Subcutaneous abdominal adipose tissue (tissue), 5 donors: ENCODE measurements around the gene MYOM3.

Experiments
- H3K27ac ChIP-seq: one replicate; pipeline ENCODE4 v1.7.0; 2013; ENCODE audit warnings: low read depth, mild to moderate bottlenecking, inconsistent platforms, low read length, moderate library complexity
- H3K27me3 ChIP-seq, 5 donors: one replicate each; pipeline ENCODE4 v1.7.0; 2013; ENCODE audit warnings: low read length in 5 of 5, inconsistent platforms in 1 of 5; ENCODE audit not compliant: control insufficient read depth in 5 of 5, insufficient read depth in 4 of 5
- H3K36me3 ChIP-seq, 5 donors: one replicate each; pipeline ENCODE4 v1.7.0; 2013; ENCODE audit warnings: low read length in 5 of 5; ENCODE audit not compliant: control insufficient read depth in 5 of 5, insufficient read depth in 5 of 5
- H3K4me1 ChIP-seq, 5 donors: one replicate each; pipeline ENCODE4 v1.7.0; 2013; ENCODE audit warnings: low read length in 5 of 5, mild to moderate bottlenecking in 3 of 5, moderate library complexity in 1 of 5; ENCODE audit not compliant: control insufficient read depth in 5 of 5, insufficient read depth in 5 of 5
- H3K4me3 ChIP-seq, 5 donors: one replicate each; pipeline ENCODE4 v1.7.0; 2013; ENCODE audit warnings: low read length in 5 of 5, low read depth in 1 of 5
- H3K9ac ChIP-seq, 5 donors: one replicate each; pipeline ENCODE4 v1.7.0; 2013; ENCODE audit warnings: low read length in 5 of 5, mild to moderate bottlenecking in 4 of 5, moderate library complexity in 3 of 5
- H3K9me3 ChIP-seq, 5 donors: one replicate each; pipeline ENCODE4 v1.7.0; 2013; ENCODE audit warnings: low read length in 5 of 5; ENCODE audit not compliant: control insufficient read depth in 5 of 5
- donor health status: healthy.
- donor health status: healthy.
- donor health status: healthy.
- donor health status: healthy.
- donor health status: healthy.

The MYOM3 gene

DNA sequence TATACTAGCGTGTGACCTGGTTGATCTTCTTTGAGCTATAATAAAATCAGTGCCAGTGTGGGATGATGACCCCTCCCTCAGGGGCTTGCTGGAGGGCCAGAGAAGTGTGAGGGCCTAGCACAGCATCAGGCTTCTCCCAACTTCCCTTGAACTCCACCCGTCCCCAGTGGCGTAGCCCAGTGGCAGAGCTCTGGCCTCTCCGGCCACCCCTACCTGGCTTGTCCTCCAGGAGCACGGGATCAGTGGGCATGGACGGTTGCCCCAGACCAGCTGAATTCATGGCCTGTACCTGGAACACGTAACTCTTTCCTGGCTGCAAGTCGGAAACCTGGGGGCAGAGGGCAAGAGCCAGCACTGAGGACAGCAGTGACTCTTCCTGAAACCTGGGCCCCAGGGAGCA, 36.0 kb downstream of the MYOM3 start:
- Histone ChIP-seq H3K36me3 (no peaks in the 10 kb centered on the region), H3K4me1 (peaks cover 0 to 3% (median 0%) of the 10 kb centered on the region in 5 donors), H3K4me3 (no peak overlapping the region)

DNA sequence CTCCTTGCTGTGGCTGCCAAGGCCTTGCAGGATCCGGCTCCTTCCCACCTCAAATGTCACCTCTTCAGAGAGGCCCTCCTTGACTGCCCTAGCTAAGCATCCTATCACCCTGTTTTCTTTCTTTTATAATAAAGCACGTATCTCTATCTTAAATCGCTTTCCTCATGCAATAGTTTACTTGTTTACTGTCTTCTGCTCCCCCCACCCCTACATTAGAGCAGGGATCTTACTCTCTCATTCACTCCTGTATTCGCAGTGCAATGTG, 36.4 kb downstream of the MYOM3 start:
- Histone ChIP-seq H3K9ac (no peak overlapping the region), H3K36me3 (no peaks in the 10 kb centered on the region), H3K27ac (no peak overlapping the region), H3K4me1 (peaks cover 0 to 6% (median 2%) of the 10 kb centered on the region in 5 donors), H3K4me3 (no peak overlapping the region), H3K9me3 (no peaks in the 10 kb centered on the region), H3K27me3 (peaks cover 0 to 2% (median 0%) of the 10 kb centered on the region in 5 donors)

More for the DNA sequence above, 36.0 kb downstream of the MYOM3 start:
- no peaks in the 10 kb centered on the region for H3K9me3 ChIP-seq
- no peak overlapping the region for H3K27ac ChIP-seq
- peaks cover 0 to 2% (median 0%) of the 10 kb centered on the region in 5 donors for H3K27me3 ChIP-seq
- H3K9ac ChIP-seq: no peak overlapping the region

DNA sequence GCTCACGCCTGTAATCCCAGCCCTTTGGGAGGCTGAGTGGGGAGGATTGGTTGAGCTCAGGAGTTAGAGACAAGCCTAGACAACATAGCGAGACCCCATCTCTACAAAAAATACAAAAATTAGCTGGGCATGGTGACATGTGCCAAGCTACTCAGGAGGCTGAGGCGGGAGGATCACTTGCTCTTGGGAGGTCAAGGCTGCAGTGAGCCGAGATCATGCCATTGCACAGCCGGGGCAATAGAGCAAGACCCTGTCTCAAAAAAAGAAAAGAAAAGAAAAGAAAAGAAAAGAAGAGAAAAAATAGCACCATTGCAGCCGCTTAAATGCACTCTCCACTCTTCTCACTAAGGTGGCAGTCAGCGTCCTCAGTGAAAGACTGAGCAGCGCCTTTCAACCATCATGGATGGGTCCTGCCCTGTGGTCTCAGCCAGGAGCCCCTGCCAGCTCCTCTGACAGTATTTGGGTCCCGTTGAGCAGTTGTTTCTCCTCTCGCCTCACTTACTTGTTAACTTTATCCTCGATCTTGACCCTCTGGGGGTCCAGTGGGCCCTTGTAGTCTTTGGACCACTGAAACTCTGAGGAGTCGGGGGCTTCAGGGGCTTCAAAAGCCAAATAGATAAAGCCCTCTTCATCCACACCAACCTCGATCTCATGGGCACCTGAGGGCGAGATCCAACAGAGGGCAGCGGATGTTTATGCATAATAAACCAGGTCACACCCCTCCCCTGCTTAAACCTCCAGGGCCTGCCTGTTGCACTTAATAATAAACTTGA, 36.9 kb downstream of the MYOM3 start:
- no peak overlapping the region for H3K4me3 ChIP-seq
- H3K9ac ChIP-seq: no peak overlapping the region
- H3K4me1 ChIP-seq: peaks cover 0 to 6% (median 2%) of the 10 kb centered on the region in 5 donors
- H3K27ac ChIP-seq: no peak overlapping the region
- H3K36me3 ChIP-seq: no peaks in the 10 kb centered on the region
- peaks cover 0 to 2% (median 0%) of the 10 kb centered on the region in 5 donors for H3K27me3 ChIP-seq
- no peaks in the 10 kb centered on the region for H3K9me3 ChIP-seq

DNA sequence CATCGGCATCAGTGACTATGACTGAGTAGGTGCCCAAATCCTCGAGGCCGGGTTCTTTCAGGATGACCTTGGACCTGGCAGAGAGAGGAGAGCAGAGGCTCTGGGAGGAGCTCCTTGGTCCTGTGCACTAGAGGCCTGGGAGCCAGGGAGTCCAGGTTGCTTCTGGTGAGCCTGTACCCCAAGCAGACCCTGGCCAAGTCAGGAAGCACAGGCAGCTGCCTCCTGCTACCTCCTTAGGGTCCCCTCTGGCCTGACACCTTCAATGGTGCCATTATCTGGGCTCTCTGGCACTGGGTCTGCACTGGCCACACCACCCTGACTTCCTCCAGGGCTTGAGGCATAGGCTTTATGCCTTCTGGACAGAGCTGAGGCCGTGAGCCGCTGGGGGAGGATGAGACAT, 37.7 kb downstream of the MYOM3 start:
- Histone ChIP-seq H3K4me1 (peaks cover 0 to 6% (median 2%) of the 10 kb centered on the region in 5 donors), H3K9me3 (no peaks in the 10 kb centered on the region), H3K36me3 (no peaks in the 10 kb centered on the region), H3K27me3 (no peaks in the 10 kb centered on the region), H3K9ac (no peak overlapping the region), H3K4me3 (no peak overlapping the region), H3K27ac (no peak overlapping the region)

DNA sequence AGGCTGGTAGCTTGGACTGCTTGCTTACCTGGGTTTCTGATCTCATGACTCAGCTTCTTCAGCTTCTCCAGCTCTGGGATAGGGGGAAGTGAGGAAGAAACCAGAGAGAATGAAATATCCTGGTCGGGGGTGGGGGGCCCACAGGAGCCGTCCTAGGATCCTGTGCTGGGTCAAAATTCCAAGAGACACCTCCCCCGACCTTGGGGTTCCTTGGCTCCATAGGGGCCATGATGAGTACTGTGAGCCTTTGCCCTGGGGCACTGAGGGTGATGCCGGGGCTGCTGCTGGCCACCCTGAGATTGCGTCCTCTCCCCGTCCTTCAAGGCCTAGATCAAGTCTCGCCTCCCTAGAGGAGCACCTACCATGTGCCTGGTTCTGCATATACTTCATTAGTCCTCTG, 40.0 kb downstream of the MYOM3 start:
- Histone ChIP-seq H3K9ac (no peak overlapping the region), H3K4me1 (peaks cover 0 to 6% (median 2%) of the 10 kb centered on the region in 5 donors), H3K36me3 (no peaks in the 10 kb centered on the region), H3K27me3 (no peaks in the 10 kb centered on the region), H3K4me3 (no peak overlapping the region), H3K9me3 (no peaks in the 10 kb centered on the region), H3K27ac (no peak overlapping the region)

DNA sequence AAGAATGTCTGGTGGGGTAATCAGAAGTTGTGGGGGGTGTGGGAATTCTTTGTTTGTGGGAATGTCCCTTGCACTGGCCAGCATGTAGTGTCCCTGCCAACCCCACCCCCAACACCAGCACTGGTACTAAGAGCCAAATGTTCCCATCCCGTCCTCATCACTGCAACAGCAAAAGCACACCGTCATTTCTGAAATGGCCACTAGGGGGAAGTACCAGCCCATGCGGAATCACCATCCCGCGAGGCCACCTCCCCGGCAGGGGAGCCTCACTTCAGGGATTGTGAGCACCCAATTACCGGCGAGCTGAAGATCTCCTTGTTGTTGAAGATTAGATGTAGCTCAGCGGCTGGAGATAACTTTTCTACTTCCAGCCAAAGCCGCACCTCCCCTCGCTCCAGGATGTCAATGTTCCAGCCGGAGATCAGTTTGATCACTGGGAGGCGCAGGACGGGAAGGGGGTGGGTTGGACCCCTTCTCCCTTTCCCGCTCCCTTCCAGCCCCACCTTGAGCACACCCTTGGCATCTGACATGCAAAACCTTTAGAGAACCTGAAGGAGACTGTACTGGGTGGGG, 41.0 kb downstream of the MYOM3 start:
- Histone ChIP-seq H3K9me3 (no peaks in the 10 kb centered on the region), H3K36me3 (no peaks in the 10 kb centered on the region), H3K9ac (no peak overlapping the region), H3K27me3 (no peaks in the 10 kb centered on the region), H3K27ac (no peak overlapping the region), H3K4me1 (peaks cover 0 to 6% (median 2%) of the 10 kb centered on the region in 5 donors), H3K4me3 (no peak overlapping the region)

DNA sequence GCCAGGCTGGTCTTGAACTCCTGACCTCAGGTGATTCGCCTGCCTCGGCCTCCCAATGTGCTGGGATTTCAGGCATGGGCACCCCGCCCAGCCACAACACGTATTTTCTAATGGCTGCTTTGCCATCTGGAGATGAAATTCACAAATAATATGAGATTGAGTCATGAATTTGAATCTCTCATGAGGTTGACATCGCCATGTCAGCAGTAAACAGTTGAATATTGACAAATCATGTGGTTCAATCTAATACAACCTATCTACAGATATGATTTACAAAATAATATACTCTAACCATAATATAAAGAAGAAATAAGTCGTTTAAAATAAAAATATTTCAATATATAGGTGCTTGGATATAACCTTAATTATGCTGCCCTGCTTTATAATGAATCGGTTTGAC, 42.1 kb downstream of the MYOM3 start:
- H3K4me1 ChIP-seq: peaks cover 0 to 6% (median 2%) of the 10 kb centered on the region in 5 donors
- H3K4me3 ChIP-seq: no peak overlapping the region
- H3K27me3 ChIP-seq: no peaks in the 10 kb centered on the region
- H3K9ac ChIP-seq: no peak overlapping the region
- H3K9me3 ChIP-seq: no peaks in the 10 kb centered on the region
- no peak overlapping the region for H3K27ac ChIP-seq
- H3K36me3 ChIP-seq: no peaks in the 10 kb centered on the region

DNA sequence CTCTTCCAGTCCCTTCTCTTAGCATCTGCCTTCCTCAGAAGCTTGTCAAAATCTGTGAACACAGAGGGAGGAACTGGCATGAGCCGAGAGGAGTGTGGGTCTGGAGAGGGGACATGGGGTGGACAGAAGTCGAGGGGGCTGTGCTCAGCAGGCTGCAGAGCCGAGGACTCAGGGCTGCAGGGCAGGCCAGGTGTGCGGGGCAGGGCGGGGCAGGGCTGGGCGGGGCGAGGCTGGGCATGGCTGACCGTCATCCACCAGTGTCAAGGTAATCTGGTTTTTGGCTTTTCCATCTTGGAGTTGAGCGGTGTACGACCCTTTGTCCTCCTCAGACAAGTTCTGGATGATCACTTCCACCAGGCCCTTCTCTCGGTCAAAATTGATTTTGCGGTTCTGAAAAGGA, 44.0 kb downstream of the MYOM3 start:
- H3K27me3 ChIP-seq: no peaks in the 10 kb centered on the region
- H3K27ac ChIP-seq: no peak overlapping the region
- H3K9me3 ChIP-seq: peaks cover 0 to under 1% (median 0%) of the 10 kb centered on the region in 5 donors
- no peak overlapping the region for H3K9ac ChIP-seq
- H3K4me1 ChIP-seq: peaks cover 0 to 6% (median 2%) of the 10 kb centered on the region in 5 donors
- H3K36me3 ChIP-seq: no peaks in the 10 kb centered on the region
- H3K4me3 ChIP-seq: no peak overlapping the region

DNA sequence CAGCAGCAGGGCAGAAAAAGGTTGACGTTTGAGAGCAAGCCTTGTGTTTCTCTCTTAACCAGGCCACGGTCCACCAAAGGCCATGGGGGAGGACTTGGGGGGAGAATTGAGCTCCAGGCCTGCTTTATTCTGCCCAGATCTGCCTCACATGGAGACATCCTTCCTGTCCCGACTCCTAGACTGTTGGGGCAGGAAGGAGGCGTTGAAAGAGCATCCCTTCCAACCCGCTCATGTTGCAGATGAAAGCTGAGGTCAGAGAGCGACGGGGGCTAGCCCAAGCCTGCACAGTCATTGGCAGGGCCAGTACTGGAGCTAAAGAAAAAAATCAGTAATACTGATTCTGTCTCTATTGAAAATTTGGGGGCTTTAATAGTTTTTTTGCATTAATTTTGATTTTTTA, 46.6 kb downstream of the MYOM3 start:
- H3K4me1 ChIP-seq: no peaks in the 10 kb centered on the region
- H3K36me3 ChIP-seq: no peaks in the 10 kb centered on the region
- H3K27me3 ChIP-seq: no peaks in the 10 kb centered on the region
- no peak overlapping the region for H3K4me3 ChIP-seq
- no peak overlapping the region for H3K27ac ChIP-seq
- peaks cover 0 to 10% (median 9%) of the 10 kb centered on the region in 5 donors for H3K9me3 ChIP-seq
- no peak overlapping the region for H3K9ac ChIP-seq

DNA sequence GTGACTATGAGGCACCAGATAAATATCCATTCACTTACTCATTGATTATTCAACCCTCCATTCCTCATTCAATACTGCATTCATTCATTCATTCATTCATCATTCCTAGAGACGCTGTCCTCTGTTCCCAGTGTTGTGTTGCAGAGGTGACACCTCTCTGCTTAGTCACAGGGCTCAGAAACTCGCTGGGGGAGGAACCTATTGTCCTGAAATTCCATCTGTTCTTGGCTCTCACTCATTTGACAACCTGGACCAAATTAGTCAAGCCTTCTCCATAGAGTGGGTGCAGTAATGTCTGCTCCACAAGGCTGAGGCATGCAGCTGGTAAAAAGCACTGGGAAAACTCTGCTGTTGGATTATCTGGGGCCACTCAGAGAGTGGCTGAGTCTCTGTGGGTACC, 49.7 kb downstream of the MYOM3 start:
- Histone ChIP-seq H3K27me3 (no peaks in the 10 kb centered on the region), H3K4me3 (no peak overlapping the region), H3K9me3 (peaks cover 0 to 10% (median 9%) of the 10 kb centered on the region in 5 donors), H3K27ac (no peak overlapping the region), H3K4me1 (no peaks in the 10 kb centered on the region), H3K9ac (no peak overlapping the region), H3K36me3 (no peaks in the 10 kb centered on the region)
